Fibroblast of skin of scalp (primary cell): ENCODE data around the gene FAM193A.
"Not testable (repeated sequence)": the region's sequence is repeated elsewhere in the genome, so short reads cannot be mapped to it uniquely, and the experiment has no call there.

Experiments used
- DNase-seq: peaks from one replicate; pipeline ENCODE4 v3.0.0-alpha.2; 2013

FAM193A gene

DNA sequence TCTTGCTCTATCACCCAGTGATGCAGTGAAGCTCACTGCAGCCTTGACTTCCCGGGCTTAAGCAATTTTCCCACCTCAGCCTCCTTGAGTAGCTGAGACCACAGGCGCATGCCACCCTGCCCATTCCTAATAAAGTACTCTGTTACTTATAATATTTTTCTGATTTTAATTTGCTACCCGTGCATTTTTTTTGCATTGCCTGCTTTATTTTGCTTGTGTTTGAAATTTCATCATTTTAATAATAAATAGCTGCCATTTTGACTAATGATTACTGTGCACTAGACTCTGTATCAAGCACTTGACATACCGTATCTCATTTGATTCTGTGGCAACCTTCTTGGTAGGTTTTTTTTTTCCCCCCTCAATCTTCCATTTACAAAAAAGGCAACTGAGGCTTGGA, 41.7 kb downstream of the FAM193A start:
- DNase-seq, result no peak

- no peak for DNase-seq
These were observed 43.5 kb downstream of the FAM193A start for GRCh38 chr4:2579910-2580309.

DNA sequence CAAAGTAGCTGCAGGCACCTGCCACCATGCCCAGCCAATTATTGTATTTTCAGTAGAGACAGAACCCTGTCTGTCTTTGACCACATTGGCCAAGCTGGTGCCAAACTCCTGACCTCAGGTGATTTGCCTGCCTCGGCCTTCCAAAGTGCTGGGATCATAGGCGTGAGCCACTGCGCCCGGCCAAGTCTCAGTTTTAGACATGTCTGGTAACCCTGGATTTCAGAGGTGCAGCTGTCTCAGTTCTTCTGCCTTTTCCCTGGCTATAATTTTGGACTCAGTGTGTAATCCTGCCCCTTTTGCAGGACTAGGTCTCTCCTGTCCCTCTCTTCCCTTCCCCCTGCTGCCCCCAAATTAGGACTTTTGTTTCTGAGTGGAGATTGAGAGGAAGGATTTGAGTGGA, 46.6 kb downstream of the FAM193A start:
- no peak for DNase-seq

DNA sequence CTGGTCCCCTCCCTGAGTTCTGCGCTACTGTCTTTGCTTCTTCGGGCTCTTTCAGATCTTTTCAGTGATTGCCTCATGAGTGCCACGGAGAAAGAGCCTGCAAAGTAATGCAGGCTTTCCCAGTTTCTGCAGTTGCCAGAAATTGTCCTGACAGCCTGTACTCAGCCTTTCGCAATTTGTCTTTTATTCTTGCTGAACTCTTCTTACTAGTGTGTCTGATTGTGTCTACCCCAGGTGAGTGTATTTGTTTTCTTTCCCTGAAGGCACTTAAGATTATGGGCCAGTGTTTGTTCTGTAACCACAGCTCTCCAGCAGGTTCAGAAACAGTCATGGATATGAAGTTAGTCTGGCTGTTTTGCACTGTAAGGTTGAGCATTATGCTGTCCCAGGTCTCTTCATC, 47.1 kb downstream of the FAM193A start:
- DNase-seq, result no peak

DNA sequence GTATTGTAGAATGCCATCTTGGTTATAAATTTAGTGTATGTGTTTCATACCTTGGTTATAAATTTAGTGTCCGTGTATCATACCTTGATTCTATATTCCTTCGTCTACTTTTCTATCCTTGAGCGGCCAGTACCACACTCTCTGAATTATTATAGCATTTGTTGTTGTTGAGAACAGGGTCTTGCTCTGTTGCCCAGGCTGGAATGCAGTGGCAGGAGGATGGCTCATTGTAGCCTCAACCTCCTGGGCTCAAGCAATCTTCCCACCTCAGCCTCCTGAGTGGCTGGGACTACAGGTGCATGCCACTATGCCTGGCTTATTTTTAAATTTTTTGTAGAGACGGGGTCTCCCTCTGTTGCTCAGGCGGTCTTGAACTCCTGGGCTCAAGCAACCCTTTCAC, 50.1 kb downstream of the FAM193A start:
- no peak for DNase-seq

GRCh38 chr4:2587213-2587823, 50.9 kb downstream of the FAM193A start:
- no peak for DNase-seq

GRCh38 chr4:2588259-2588658, 51.8 kb downstream of the FAM193A start:
- DNase-seq, result no peak

GRCh38 chr4:2591189-2591588, 54.7 kb downstream of the FAM193A start:
- no peak for DNase-seq

DNA sequence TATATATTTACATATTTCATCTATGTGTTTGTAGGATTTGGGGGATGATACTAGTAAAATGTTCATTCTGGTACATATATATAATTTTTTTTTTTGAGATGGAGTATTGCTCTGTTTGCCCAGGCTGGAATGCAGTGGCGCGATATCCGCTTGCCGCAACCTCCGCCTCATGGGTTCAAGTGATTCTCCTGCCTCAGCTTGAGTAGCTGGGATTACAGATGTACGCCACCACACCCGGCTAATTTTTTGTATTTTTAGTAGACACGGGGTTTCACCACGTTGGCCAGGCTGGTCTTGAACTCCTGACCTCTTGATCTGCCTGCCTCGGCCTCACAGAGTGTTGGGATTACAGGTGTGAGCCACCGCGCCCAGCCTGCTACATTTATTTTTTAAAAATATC, 55.6 kb downstream of the FAM193A start:
- not testable (repeated sequence) for DNase-seq

GRCh38 chr4:2592572-2592971, 56.1 kb downstream of the FAM193A start:
- DNase-seq, result no peak

DNA sequence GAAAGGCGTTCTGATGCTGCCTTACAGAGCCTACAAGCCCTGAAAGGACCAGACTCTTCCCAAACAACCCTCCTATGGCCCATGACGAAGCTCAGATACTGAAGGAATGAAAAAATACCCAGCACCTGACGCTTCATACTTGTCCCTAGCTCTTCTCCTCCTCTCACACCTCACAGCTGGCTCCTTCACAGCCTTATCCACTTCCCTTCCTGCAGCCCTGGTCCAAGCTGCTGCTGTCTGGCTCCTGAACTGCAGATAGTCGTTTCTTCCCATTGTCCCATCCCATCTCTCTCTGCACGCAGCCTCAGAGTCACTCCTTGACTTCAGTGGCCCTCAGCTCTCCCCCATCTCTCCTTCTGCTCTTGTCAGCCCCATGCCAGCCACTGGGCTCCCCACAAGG, 56.6 kb downstream of the FAM193A start:
- no peak for DNase-seq

GRCh38 chr4:2595436-2595835, 59.0 kb downstream of the FAM193A start:
- DNase-seq, result no peak

DNA sequence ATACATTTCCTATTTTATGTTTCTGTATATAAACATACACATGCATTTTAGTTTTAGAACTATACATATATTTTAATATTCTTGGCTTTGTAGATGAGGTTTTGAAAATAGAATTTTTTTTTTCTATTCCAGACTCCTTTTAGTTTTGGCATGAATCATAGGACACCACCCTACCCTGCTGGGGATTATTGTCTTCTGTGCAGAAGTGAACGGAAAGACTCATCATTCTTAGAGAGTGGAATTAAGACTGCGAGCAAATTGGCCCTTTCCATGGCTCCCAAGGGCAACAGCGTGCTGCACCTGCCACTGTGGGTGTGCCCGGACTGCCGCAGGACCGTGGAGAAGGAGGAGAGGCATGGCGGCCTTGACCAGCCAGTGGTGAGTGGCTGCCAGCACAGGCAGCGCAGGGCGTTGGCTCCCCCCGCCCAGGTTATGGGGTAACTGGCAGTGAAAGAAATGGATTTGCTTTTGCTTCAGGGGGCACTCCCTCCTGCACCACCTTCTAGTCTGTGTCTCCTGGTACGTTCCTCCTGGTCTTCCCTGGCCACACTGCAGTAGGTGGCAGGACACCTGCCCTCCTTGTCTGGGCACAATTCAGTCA, 59.6 kb downstream of the FAM193A start:
- DNase-seq, result no peak

DNA sequence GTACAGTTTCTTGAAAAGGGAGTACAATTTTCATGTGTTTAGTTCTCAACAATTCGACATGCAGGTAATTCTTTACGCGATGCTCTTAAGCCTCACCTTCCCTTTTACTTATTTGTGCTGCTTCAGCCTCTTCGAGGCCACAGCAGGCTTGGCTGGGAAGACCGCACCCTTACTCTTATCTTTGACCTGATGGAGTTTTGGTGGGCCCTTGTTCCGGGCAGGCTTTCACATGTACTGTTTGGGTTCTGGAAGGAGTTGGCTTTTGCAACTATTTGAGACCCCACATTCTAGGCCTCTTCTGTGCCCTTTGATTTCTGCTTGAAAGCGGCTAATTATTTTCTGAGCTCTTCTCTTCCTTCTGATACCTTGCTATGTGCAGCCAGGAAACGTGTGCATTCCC, 60.2 kb downstream of the FAM193A start:
- DNase-seq, result no peak

DNA sequence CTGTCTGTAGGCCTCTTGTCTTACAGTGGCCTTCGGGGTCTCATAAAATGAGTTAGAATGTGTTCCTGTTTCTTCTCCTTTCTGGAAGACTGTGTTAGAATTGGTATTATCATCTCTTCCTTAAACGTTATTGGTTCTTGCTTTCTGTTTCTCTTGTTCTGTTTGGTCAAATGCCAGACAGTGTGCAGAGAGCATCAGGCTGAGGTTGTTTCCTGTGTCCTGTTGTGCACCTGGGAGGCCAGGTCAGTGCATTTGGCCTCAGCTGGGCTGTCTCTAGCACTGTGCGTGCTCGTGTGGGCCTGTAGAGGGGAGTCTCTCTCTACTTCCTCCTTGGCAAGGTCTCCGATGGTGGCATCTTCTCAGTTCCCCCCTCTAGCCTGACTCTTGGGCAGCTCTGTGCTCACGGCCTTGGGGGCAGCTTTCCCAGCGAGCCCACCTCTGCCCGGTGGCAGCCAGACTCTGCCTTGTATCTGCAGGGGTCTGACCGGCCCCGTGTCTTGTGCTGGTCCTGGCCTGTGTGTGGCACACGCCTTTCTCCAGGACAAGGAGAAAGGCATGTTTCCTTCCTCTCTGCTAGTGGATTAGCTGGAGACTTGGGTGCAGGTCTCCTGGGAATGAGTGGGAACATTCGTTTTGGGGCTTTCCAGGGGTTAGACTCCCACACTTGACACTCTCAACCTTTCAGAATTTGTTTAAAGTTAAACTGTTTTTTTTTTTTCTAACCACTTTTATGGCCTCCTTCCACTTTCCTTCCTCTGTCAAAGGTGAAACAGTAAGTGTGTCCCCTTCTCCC, 62.3 kb downstream of the FAM193A start:
- no peak for DNase-seq

DNA sequence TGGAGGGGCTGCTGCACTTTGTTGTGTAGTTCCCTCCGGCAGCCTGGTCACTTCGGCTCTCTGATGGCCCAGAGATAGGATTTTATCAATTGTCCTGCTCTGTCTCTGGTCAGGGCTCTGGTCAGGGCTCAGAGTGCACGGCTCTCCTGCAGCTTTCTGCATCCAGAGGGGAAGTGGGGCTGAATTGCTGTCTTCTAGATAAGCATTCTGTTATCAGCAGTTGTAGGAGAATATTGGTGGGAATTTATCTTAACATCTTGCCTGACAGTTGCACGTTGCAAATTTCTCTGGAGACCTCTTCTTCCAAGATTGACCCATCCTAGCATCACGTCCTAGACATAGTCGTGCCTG, 62.8 kb downstream of the FAM193A start:
- DNase-seq, result no peak

DNA sequence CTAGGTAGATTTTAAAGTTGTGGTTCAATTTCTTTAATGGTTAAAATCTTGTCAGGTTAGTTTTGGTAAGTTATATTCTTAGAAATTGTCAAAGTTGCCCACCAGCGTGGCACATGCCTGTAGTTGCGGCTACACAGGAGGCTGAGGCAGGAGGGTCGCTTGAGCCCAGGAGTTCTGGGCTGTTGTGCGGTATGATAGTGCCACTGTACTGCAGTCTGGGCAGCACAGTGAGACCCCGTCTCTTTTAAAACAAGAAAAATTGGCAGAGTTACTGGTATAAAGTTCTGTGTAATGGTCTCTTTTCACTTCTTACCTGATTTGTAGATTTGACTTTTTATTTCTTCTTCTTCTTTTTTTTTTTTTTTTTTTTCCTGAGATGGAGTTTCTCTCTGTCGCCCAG, 64.4 kb downstream of the FAM193A start:
- DNase-seq, result no peak

DNA sequence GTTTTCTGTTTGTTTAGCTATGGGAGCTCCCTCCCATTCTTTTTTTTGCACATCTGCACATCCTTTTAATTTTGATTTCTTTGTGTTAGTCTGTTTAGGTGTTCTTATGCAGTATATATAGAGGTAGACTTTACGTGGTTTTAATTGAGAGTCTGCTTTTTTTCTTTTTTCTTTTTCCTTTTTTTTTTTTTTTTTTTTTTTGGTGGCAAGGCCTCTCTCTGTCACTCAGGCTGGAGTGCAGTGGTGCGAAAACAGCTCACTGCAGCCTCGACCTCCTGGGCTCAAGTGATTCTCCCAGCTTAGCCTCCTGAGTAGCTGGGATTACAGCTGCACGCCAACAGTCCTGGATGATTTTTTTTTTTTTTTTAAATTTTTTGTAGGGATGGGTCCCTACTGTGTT, 68.2 kb downstream of the FAM193A start:
- no peak for DNase-seq

DNA sequence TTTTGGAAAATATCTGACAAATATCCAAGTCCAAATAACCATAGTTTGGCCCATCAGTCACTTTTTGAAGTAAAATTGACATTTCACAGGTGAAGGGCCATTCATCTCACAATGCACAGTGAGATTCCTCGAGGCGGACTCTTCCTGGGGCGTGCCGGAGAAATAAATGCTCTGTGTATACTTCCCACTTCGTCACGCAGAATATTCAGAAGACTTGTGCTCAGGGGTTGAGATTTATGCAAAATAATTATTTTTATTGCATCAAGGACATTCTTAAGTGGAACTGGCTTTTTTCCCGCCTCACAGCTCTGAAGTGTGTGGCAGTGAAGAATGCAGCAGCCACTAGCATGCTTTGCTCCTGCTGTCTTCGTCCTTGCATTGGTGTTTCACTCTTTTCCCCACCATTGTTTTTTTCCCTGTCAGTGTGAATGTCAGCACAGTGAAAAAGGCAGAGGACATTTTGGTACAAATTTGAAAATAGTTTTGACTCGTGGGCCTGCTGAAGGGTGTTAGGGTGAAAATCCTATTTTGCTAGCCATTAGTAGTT, 70.6 kb downstream of the FAM193A start:
- DNase-seq, result no peak

- DNase-seq, result no peak
These were observed 71.4 kb downstream of the FAM193A start for GRCh38 chr4:2607822-2608221.

DNA sequence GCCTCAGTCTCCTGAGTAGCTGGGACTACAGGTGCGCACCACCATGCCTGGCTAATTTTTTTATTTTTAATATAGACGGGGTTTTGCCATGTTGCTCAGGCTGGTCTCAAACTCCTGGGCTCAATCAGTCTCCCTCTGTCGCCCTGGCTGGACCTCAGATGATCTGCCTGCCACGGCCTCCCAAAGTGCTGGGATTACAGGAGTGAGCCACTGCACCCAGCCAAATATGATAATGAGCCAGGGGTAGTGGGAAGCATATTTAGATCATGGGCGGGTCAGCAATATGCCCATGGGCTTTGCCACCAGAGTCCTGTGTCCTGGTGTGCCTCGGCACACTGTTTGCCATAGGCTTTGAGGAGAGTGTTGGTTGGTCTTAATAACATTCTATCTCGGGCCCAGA, 71.8 kb downstream of the FAM193A start:
- no peak for DNase-seq

GRCh38 chr4:2615821-2616220, 79.4 kb downstream of the FAM193A start:
- no peak for DNase-seq

DNA sequence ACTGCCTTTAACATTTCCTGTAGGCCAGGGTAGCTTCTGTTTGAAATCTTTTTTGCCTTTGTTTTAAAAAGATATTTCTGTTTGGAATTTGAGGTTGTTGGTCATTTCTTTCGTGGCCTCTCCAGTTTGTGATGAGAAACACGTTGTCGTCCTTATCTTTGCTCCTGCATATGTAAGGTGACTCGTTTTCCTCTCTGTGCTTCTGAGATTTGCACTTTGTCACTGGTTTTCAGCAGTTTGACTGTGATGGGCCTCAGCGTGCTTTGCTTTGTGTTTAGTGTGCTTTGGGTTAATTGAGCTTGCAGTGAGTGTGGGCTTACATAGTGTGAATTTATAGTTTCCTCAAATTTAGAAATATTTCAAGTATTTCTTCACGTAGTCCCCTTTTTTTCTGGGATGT, 81.5 kb downstream of the FAM193A start:
- DNase-seq, result no peak

- DNase-seq, result not testable (repeated sequence)
These were observed 82.3 kb downstream of the FAM193A start for GRCh38 chr4:2618729-2619128.
